COLO668 (cell line): ENCODE results near the gene PJA2.
"Not testable (repeated sequence)": the region's sequence is repeated elsewhere in the genome, so short reads cannot be mapped to it uniquely, and the experiment has no call there.

Experiments used
- DNase-seq: peaks from one replicate; lab custom pipeline; 2025; ENCODE audit not compliant: unreplicated experiment; lab: John Stamatoyannopoulos, UW

The PJA2 gene

DNA sequence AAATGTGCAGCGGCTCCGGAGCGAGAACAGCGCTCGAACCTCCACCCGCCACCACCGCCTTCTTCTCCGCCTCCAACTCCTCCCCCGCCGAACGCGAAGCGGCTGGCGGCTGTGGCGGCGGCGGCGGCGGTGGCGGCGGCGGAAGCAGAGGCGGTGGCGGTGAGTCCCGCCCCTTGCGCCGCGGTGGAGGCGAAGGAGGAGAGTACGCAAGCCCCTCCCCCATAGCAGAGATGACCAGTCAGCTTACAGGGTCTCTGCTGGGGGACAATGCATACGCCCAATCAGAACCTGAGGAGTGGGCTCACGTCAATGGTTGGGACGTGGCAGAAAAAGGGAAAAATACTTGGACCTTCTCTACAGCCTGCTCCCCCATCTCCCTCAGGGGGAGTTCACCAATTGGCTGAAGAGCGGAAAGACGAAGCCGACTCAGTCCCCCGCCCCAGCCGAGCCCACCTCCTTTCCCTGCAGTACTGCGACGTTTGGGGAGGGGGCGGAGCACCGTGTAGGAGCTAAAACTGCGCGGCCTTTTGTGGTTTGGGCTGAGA, at the start of gene PJA2:
TSS of gene PJA2 (minus strand) at position 131 of the 545 bp plus-strand sequence. CDS start 26,541 bp downstream, outside the sequence.
- DNase-seq = peak; percentile 90

- DNase-seq = no peak
These were observed 45.9 kb upstream of the PJA2 start for GRCh38 chr5:109455598-109456096.

GRCh38 chr5:109454731-109455505, 45.1 kb upstream of the PJA2 start:
- DNase-seq = no peak

- DNase-seq = no peak
These were observed 43.5 kb upstream of the PJA2 start for GRCh38 chr5:109453251-109453650.

- DNase-seq = no peak
These were observed 42.9 kb upstream of the PJA2 start for GRCh38 chr5:109452661-109453060.

- DNase-seq = no peak
These were observed 41.4 kb upstream of the PJA2 start for GRCh38 chr5:109451146-109451545.

DNA sequence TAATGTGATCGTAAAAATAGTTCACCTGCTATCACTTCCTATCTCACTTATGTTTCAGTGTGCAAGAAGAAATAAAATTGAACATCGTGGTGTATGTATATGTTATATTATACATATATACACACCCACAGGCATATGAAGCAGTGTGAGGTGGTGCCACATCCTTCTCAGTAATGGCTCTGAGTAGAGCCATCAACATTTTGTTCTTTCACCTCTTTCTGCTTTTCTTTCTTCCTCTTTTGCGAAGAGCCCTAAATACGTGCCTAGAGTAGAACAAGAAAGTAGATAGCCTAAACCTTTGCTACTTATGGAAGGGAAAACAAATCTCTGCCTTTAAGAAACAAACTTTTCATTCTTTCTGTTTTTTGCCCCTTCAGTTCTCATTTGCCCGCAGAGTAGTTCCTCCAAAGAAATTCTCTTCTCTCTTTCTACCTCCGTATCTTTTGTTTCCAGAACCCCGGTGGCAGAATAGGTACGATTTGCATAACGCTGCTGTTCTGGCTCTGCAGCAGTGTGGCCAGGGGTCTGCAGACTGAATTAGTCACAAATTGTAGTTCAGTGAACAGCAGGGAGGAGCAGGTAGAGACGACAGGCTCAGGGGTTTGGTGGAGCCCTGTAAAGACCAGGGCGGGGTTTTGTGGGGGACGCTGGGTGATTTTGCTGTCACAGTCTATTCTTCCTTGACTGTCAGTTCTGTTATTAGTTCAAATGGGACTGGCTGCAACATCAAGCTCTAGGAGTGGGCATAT, 40.5 kb upstream of the PJA2 start:
- DNase-seq = no peak

DNA sequence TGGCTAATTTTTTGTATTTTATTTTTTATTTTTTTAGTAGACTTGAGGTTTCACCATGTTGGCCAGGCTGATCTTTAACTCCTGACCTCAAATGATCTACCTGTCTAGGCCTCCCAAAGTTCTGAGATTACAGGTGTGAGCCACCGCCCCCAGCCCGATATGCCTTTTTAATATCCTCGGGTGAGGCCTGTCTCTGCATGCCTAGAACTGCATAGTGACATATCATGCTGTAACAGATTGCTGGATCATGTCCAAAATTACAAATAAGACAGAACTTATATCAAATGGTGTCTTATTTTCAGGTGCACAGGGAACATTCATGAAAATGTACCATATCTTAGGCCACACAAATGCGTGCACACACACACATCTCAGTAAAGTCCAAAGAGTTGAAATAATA, 39.1 kb upstream of the PJA2 start:
- no peak for DNase-seq

DNA sequence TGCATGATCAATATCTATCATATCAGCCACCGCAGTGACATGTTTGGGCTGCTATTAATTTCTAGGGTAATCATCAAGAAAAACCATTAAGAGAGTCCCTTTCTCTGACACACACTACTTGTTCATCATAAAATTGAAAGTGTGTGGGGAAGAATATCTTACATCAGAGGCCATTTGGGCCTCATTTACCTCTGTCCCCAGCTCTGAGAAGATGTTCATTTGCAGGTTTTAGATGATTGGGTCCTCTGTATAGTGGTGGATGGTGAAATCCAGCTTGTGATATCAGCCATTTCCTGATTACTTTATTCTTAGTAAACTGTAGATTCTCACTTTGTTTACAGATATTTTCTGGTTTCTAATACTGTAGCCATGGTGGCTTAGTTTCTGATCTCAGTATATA, 29.8 kb upstream of the PJA2 start:
- no peak for DNase-seq

GRCh38 chr5:109426075-109426474, 16.3 kb upstream of the PJA2 start:
- no peak for DNase-seq

GRCh38 chr5:109425521-109425920, 15.7 kb upstream of the PJA2 start:
- DNase-seq = not testable (repeated sequence)

DNA sequence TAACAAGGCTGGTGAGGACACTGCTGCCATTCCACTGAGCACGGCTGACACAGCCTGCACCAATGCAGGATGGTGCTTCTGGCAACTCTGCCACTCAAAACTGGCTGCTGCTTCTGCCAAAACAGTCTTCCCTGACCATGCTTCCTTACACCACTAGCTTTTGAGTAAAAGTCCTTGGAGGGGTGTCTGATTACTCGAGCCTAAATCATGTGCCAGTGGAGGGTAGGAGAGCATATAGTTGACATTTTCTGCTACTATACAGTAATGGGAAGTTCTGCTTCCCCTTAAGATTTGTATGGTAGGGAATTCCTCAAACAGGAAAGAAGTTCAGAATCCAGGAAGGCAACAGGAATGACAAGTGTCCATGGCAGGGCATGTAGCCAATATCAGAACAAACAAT, 12.2 kb upstream of the PJA2 start:
- DNase-seq = no peak

DNA sequence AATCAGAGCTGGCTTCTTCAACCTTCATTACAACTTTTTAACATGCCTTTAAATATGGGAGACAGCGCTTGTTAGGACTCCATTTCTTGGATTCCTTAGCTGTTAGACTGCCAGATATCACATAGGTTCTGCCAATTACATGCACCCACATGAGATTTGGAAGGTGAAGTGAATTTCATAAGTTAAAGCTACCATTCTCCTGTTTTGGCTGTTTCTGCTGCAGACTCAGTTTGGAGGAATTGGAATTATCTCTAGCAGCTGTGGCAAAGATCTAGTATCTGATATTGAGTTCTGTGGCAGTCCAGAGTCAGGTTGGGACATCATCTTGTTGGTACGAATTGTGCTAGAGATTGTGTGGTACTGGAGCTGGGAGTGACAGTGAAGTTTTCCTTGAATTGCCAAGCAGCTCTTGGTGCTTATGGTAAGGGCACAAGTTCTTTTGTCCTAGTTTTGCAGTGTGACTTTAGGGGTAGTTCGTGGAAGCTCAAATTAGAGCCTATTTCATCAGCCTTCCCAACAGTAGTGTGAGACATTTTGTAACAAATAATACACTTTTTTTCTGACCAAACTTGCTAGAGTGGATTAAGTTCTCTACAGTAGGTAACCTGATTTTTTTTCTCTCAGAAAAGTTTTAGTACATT, 9.1 kb upstream of the PJA2 start:
- DNase-seq = no peak

- DNase-seq = no peak
These were observed 7.1 kb upstream of the PJA2 start for GRCh38 chr5:109416882-109417281.

GRCh38 chr5:109413921-109414461, 4.2 kb upstream of the PJA2 start:
- DNase-seq = not testable (repeated sequence)

DNA sequence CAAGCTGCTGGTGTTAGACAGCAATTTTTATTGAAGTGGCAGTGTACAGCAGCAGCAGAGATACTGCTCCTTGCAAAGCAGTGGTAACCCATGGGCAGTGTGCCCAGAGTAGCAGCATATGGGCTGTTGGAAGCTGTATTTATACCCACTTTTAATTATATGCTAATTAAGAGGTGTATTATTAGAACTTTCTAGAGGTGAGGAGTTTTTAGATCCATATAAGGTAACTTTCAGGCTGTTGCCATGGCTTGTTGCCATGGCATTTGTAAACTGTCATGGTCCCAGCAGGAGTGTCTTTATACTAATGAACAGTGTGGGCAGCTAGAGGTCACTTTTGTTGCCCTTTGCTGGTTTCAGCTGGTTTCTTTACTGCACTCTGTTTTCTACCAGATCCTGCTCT, 3.7 kb upstream of the PJA2 start:
- peak; percentile 15 for DNase-seq

- DNase-seq = no peak
These were observed 3.2 kb upstream of the PJA2 start for GRCh38 chr5:109412981-109413402.

DNA sequence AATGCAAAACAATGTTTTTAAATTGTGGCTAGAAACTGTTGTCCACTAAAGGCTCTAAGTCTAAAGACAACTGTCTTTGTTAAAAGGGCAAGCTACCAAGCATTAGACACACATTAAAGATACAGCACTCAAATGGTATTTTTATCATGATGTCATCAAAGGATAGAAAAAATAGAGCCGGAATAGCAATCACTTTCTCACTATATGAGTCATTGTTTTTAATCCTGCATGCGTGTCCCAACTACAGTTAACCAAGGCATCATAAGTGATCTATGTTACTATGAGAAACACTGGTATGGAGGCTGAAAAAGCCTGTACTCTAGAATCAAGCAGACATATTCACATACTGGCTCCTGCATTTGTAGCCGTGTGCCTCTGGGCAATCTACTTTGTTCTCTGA, 1.9 kb upstream of the PJA2 start:
- no peak for DNase-seq

- no peak for DNase-seq
These were observed 1.4 kb upstream of the PJA2 start for GRCh38 chr5:109411149-109411514.

GRCh38 chr5:109410389-109411148, 795 bp upstream of the PJA2 start:
- DNase-seq = peak; percentile 20
